B cell (primary cell): ENCODE measurements around the gene GGCX. TPM values are rescaled to one million over a fixed set of nuclear protein-coding genes. Genes with fewer than 3 reads are reported as not detected.
A peak's percentile ranks its signal among the peaks of the same experiment; 100 is the strongest.

Experiments used
- ATAC-seq: fragments of 200-7000 bp; cut with Tn5 transposase; one replicate; pipeline ENCODE4 v1.10.0; 2021; ENCODE audit warnings: low read depth, mild to moderate bottlenecking, moderate number of reproducible peaks, moderate library complexity
- CTCF ChIA-PET: fragments of 350-600 bp; sonication (Branson Sonifier 250); formaldehyde crosslinking; loops from one replicate; lab custom pipeline; 2021; ENCODE audit warnings: antibody characterized with exemption, inconsistent platforms; lab: Charles Lee
- POLR2A ChIA-PET: fragments of 350-600 bp; sonication (Branson Sonifier 250); formaldehyde crosslinking; loops from one replicate; lab custom pipeline; 2021; ENCODE audit warnings: antibody characterized with exemption; lab: Charles Lee
- DNase-seq: peaks from one replicate; pipeline ENCODE4 v3.0.0; 2013
- H2AFZ ChIP-seq: 2 replicates; pipeline ENCODE4 v1.6.1; 2012; ENCODE audit warnings: mild to moderate bottlenecking, low read depth, low read length; ENCODE audit not compliant: insufficient read depth, poor library complexity, severe bottlenecking
- H3K27ac ChIP-seq, 2 donors: 1 replicate in 1 of 2; 2 replicates in 1 of 2; pipeline ENCODE4 v1.5.1; 2012 to 2013; ENCODE audit warnings: low read length in 2 of 2, mild to moderate bottlenecking in 2 of 2, moderate library complexity in 1 of 2
- H3K27me3 ChIP-seq, 4 experiments: fragments of 200-600 bp in 1 of 4; sonication (generic) in 1 of 4; replicated peaks in 1 of 4; 1 replicate in 2 of 4; 2 replicates in 2 of 4; pipeline versions ENCODE4 v1.6.1 to v1.7.0; 2013 to 2016; ENCODE audit warnings: low read length in 3 of 4, mild to moderate bottlenecking in 2 of 4, mixed read lengths in 1 of 4, moderate library complexity in 1 of 4; ENCODE audit not compliant: insufficient read depth in 4 of 4, control insufficient read depth in 3 of 4; ENCODE audit errors: control extremely low read depth in 1 of 4
- H3K36me3 ChIP-seq, 2 experiments: replicated peaks in 1 of 2; 1 replicate in 1 of 2; 2 replicates in 1 of 2; pipeline versions ENCODE4 v1.6.1 to v1.7.1; 2013; ENCODE audit warnings: low read length in 1 of 2; ENCODE audit not compliant: insufficient read depth in 2 of 2, control insufficient read depth in 1 of 2; ENCODE audit errors: control extremely low read depth in 1 of 2, extremely low read depth in 1 of 2
- H3K4me1 ChIP-seq, 2 donors: fragments of 200-600 bp in 1 of 2; sonication (generic) in 1 of 2; 1 replicate in 1 of 2; 2 replicates in 1 of 2; pipeline versions ENCODE4 v1.5.1 to v1.6.1; 2013 to 2017; ENCODE audit warnings: low read length in 2 of 2; ENCODE audit not compliant: control insufficient read depth in 2 of 2, insufficient read depth in 2 of 2
- H3K4me2 ChIP-seq: replicated peaks from 2 replicates; pipeline ENCODE3; 2012; ENCODE audit warnings: mild to moderate bottlenecking, low read depth, low read length; ENCODE audit not compliant: poor library complexity, severe bottlenecking
- H3K4me3 ChIP-seq, 5 experiments: fragments of 200-600 bp in 1 of 5; sonication (generic) in 1 of 5; 1 replicate in 3 of 5; 2 replicates in 2 of 5; pipeline versions ENCODE4 v1.5.1 to v1.7.0; 2011 to 2016; ENCODE audit warnings: low read length in 4 of 5, mild to moderate bottlenecking in 4 of 5, low read depth in 2 of 5, control low read depth in 1 of 5, moderate library complexity in 1 of 5; ENCODE audit not compliant: insufficient read depth in 1 of 5; ENCODE audit errors: control extremely low read depth in 1 of 5, extremely low read depth in 1 of 5
- H3K79me2 ChIP-seq: fragments of 200-600 bp; sonication (generic); one replicate; pipeline ENCODE4 v1.6.0; 2016; ENCODE audit warnings: low read length; ENCODE audit not compliant: control insufficient read depth, insufficient read depth
- H3K9ac ChIP-seq: fragments of 200-600 bp; sonication (generic); 2 replicates; pipeline ENCODE4 v1.6.1; 2017; ENCODE audit warnings: mild to moderate bottlenecking, low read length, moderate library complexity
- H3K9me3 ChIP-seq, 3 donors: one replicate each; pipeline versions ENCODE4 v1.6.1 to v1.7.1; 2013; ENCODE audit warnings: low read length in 2 of 3; ENCODE audit not compliant: control insufficient read depth in 2 of 3, insufficient read depth in 1 of 3; ENCODE audit errors: control extremely low read depth in 1 of 3
- H4K20me1 ChIP-seq: 2 replicates; pipeline ENCODE4 v1.6.0; 2012; ENCODE audit warnings: mild to moderate bottlenecking, low read length; ENCODE audit not compliant: insufficient read depth, control insufficient read depth, poor library complexity, severe bottlenecking
- H3K27ac Mint-ChIP-seq: one replicate; pipeline ENCODE4 v1.8.0; 2021; ENCODE audit warnings: mixed read lengths
- H3K27me3 Mint-ChIP-seq: one replicate; pipeline ENCODE4 v1.8.0; 2021; ENCODE audit warnings: mixed read lengths
- H3K4me1 Mint-ChIP-seq: one replicate; pipeline ENCODE4 v1.8.0; 2021; ENCODE audit warnings: mixed read lengths
- H3K4me3 Mint-ChIP-seq: one replicate; pipeline ENCODE4 v1.8.0; 2021; ENCODE audit warnings: mixed read lengths
- H3K9me3 Mint-ChIP-seq: one replicate; pipeline ENCODE4 v1.8.0; 2022; ENCODE audit warnings: mixed read lengths; ENCODE audit not compliant: insufficient read depth
- EZH2 ChIP-seq: IDR thresholded peaks from 2 replicates; pipeline ENCODE4 v1.6.1; 2012; ENCODE audit warnings: borderline replicate concordance, low read depth, mild to moderate bottlenecking, moderate library complexity, low read length; ENCODE audit not compliant: insufficient read depth, poor library complexity, severe bottlenecking
- WGBS: methylation state at CpG from one replicate; pipeline ENCODE4 v1.1.5; 2013; ENCODE audit warnings: missing lambda C conversion rate; ENCODE audit not compliant: insufficient coverage; 5-methylcytosine and 5-hydroxymethylcytosine counted together
- intact Hi-C: fragments of 100-400 bp; cut with micrococcal nuclease; formaldehyde crosslinking; loops from one replicate; pipeline ENCODE4 v1.10.0; 2022
- polyA plus RNA-seq: library from polyadenylated mRNA; depleted of rRNA; stranded (reverse); fragments of >200 nt; gene quantifications from 2 replicates; pipeline ENCODE4 v1.2.3, GENCODE V29; 2012
- total RNA-seq, 2 donors: library from RNA; stranded (reverse); fragments of 120-200 nt in 1 of 2; gene quantifications; 1 replicate in 1 of 2; 2 replicates in 1 of 2; pipeline versions ENCODE4 v1.2.3 to v1.2.4, GENCODE V29; 2013 to 2022
- TF ChIP-seq, protein P1 (sequence below): fragments of 200-600 bp; IDR thresholded peaks from one replicate; pipeline ENCODE4 v1.8.0; 2022; ENCODE audit warnings: antibody characterized with exemption, mild to moderate bottlenecking

Gene GGCX
- total and polyA plus RNA-seq, 2 donors (not counting 1 experiment from before 2014, with no cell fraction given) = 23.5 to 36.8 TPM

DNA sequence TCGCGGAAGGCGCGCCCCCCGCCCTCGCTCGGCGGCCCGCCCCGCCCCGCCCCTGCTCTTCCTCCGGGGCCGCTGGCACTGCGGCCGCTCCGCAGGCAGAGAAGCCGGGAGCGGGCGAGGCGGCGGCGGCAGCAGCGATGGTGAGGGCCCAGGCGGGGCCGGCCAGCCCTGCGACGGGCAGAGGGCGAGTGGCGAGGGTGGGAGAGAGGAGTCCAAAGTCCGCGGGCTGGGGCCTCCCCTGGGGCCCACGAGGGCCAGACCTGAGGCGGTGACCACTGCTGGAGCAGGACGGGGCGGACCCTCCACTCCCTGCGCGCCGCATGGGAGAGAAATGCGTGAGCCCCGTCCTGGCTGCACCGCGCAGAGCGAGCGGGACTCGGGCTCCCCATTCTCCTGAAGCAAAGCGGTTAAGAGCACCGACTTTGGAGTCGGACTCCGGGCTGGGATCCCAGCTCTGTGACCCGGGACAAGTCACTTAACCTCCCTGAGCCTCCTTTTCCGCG, 23.1 kb upstream of the GGCX start, which contains the start of gene VAMP5:
Gene VAMP5, plus strand, starts transcription at position 78 of the 503 bp plus-strand sequence. Its CDS starts 60 bp downstream, at position 138.
- H2AFZ ChIP-seq = peak within 1 kb of the TSS; percentile 80
- intact Hi-C loops = loop anchor here (1.0 kb wide), 1 partner anchor 46 kb away; no protein-coding TSS in a partner anchor

More for the DNA sequence above, 23.1 kb upstream of the GGCX start, which contains the start of gene VAMP5:
- ChIA-PET CTCF (interaction anchor here (2.5 kb wide), 1 partner anchor 11 kb away, joined by 11 read pairs; the partner anchor contains the start of gene RNF181), POLR2A (interaction anchor here (1.9 kb wide), 1 partner anchor 11 kb away, joined by 8 read pairs; the partner anchor contains the start of gene RNF181)
- Mint-ChIP-seq H3K27ac (peak within 1 kb of the TSS; percentile 90), H3K4me3 (peak within 1 kb of the TSS; percentile 90), H3K4me1 (peaks cover 52% of the 10 kb centered on the region), H3K9me3 (no peaks in the 10 kb centered on the region), H3K27me3 (no peaks in the 10 kb centered on the region)
- Histone ChIP-seq H4K20me1 (peaks cover 7% of the 10 kb centered on the region), H3K4me2 (peak within 1 kb of the TSS; percentile 89), H3K79me2 (peaks cover 31% of the 10 kb centered on the region), H3K36me3 (peaks cover 0 to 23% of the 10 kb centered on the region in 2 experiments), H3K9me3 (no peaks in the 10 kb centered on the region), H3K9ac (peak within 1 kb of the TSS; percentile 68), H3K4me3 (peak within 1 kb of the TSS; percentile 34 to 70 (median 61)), H3K27ac (peak within 1 kb of the TSS; percentile 26 to 64), H3K4me1 (peaks cover 31 to 48% of the 10 kb centered on the region in 2 donors), H3K27me3 (no peaks in the 10 kb centered on the region)
- 5% methylated on average over 47 of the region's 52 CpGs for WGBS
- no peak for TF ChIP-seq EZH2
- TF ChIP-seq, protein P1, sequence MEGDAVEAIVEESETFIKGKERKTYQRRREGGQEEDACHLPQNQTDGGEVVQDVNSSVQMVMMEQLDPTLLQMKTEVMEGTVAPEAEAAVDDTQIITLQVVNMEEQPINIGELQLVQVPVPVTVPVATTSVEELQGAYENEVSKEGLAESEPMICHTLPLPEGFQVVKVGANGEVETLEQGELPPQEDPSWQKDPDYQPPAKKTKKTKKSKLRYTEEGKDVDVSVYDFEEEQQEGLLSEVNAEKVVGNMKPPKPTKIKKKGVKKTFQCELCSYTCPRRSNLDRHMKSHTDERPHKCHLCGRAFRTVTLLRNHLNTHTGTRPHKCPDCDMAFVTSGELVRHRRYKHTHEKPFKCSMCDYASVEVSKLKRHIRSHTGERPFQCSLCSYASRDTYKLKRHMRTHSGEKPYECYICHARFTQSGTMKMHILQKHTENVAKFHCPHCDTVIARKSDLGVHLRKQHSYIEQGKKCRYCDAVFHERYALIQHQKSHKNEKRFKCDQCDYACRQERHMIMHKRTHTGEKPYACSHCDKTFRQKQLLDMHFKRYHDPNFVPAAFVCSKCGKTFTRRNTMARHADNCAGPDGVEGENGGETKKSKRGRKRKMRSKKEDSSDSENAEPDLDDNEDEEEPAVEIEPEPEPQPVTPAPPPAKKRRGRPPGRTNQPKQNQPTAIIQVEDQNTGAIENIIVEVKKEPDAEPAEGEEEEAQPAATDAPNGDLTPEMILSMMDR = no peak
- peak; percentile 70 for ATAC-seq
- peak; percentile 54 for DNase-seq
